Body of pancreas (tissue), 4 donors: ENCODE data around the gene EFCAB14.

Source experiments
- CTCF ChIP-seq, 7 experiments: fragments of 450-650 bp in 4 of 7; fragments of 200-600 bp in 3 of 7; sonication (generic) in 3 of 7; IDR thresholded peaks; one replicate each; pipeline ENCODE4 v1.5.1; 2016 to 2019; ENCODE audit warnings: antibody characterized with exemption in 7 of 7
- POLR2A ChIP-seq, 3 donors: fragments of 450-650 bp; IDR thresholded peaks; one replicate each; pipeline ENCODE4 v1.6.1; 2016; ENCODE audit warnings: antibody characterized with exemption in 3 of 3, mild to moderate bottlenecking in 2 of 3

GRCh38 chr1:46653405-46653958 is 65.4 kb downstream of the EFCAB14 start:
- no peak for TF ChIP-seq CTCF (IDR thresholded peaks at IDR 0.05)
- TF ChIP-seq POLR2A (IDR thresholded peaks at IDR 0.05), result no peak
